GM19099 (cell line): Measurements from ENCODE around the gene SPOCK1.

Source experiments
- POLR2A ChIP-seq: IDR thresholded peaks from 3 replicates; pipeline ENCODE4 v1.6.1; 2011; ENCODE audit warnings: low read depth; ENCODE audit not compliant: insufficient read length; ENCODE audit errors: extremely low read depth

Gene SPOCK1

GRCh38 chr5:137394380-137394779 lies 104.7 kb downstream of the SPOCK1 start:
- TF ChIP-seq POLR2A = no peak

DNA sequence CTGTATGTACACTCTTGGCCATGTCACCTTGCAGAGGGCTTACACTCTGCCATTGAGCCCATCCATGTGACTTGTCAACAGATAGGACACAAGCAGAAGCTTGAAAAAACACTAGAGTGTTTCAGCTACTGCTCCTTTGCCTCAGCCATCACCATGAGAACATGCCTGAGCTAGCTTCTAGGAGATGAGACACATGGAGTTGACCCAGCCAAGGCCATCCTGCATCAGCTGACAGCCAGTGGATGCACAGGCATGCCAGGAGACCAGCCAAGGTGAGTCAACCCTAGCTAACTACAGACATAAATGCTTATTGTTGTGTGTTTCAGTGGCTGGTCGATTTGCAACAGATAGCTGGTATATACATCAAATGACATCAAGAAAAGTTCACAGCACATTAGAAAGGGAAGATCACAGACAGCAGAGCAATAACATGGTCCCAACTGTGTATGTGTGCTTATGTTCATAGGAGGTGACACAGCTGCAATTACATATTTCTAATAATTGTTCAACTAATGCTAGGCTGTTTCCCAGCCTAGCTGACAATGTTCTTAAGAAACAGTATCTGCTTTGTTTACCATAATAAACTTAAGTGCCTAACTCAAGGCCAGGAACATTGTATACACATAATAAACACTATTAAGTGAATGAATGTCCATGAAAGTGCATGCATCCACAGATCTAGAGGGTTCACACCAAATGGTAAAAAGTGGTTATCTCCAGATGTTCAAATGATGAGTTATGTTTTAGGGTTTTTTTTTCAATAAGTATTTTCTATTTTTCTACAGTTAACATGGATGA lies 105.7 kb downstream of the SPOCK1 start:
- TF ChIP-seq POLR2A = no peak

GRCh38 chr5:137392261-137392660 lies 106.9 kb downstream of the SPOCK1 start:
- no peak for TF ChIP-seq POLR2A

DNA sequence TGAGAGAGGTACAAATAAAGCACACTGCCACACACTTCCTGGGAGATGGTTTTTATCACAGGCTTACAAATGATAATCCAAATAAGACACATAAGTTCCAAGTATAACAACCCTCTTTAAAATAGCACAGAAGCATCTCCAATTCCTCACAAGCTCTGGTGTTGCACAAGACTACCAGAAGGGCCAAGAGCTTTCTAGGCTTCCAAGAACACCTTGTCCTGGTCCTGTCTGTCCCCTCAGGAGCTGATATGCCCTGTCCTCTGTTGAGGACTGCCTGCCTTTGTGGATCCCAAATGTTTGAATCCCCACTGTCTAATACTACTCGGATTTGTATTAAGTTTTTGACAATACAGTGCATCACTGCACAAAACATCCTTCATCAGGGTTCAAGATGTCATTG lies 110.1 kb downstream of the SPOCK1 start:
- no peak for TF ChIP-seq POLR2A

- TF ChIP-seq POLR2A = no peak
Measured at GRCh38 chr5:137385064-137385463, 114.1 kb downstream of the SPOCK1 start.

DNA sequence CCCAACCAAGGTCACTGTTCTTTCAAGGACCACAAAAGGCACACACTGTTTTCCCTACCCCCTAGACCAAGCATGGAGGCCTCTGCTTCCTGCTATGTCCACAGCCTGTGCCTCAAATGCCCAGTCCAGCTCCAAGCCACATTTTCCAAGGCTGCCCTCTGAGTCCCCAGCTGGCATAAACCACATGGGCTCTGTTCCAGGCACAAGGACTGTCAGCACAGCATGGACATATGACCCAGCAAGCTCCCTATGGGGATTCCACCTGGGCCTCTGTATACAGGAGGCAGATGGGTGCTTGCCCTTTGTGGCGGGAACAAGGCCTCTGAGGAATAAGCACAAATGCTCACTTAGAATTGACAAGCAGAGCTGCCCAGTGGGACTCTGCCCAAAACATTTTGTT lies 115.2 kb downstream of the SPOCK1 start:
- no peak for TF ChIP-seq POLR2A

GRCh38 chr5:137381555-137381954 lies 117.6 kb downstream of the SPOCK1 start:
- TF ChIP-seq POLR2A = no peak

DNA sequence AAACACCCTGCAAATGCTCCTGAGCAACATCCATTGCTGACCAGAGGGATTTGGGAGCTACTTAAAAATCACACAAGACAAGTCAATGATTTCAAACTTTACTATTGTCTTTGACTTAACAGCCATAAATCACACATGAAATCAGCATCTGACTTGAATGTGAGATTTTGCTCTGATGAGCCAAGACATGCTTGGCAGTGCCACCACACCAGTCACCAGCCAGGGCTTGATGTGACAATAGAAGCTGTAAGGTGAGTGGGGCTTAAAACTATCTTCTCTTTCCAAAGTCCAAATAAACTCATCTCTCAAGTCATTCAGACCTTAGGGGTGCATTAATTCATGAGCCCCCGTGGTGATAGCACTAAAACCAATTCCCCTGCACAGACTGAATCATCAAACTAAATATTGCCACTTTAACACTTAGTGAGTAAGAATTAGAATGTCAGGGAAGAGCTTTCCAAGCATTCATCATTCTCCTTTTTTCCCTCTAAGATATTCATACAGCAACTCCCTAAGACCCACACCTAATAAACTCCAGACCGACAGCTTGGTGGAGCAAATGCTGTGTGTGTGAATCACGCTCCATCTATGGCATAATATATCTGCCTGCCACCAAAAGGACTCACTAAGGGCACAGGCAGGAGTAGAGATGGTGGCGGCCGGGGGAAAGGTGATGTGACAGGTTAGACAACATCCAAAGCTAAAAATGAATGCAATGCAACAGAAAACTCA lies 119.4 kb downstream of the SPOCK1 start:
- TF ChIP-seq POLR2A = no peak

- no peak for TF ChIP-seq POLR2A
Measured at GRCh38 chr5:137375741-137376526, 123.2 kb downstream of the SPOCK1 start.

DNA sequence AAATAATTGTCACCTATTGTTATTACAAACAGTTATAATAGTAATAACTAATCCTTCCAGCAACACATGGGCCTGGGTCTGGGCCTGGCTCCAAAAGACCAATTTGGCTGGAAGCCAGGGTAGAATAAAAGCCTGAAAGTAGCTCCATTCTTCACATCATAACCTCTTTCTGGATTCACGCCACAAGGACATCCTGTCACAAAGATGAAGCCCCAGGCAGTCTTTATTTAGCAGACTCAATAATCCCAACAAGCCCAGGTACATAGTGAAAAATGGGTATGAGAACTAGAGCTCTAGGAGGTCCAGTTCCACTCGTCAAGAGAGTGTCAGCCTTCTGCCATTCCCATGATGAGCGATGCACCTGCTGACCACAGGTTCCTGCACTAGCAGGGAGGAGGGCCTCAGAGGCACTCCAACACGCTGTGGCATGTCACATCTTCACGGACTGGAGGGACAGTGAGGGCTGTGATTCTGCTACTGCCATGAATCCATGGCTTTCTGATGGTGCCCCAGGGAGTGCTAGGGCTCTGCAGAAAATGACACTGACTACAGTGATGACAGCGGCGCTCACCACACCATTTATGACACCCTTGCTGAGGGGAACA lies 124.9 kb downstream of the SPOCK1 start:
- TF ChIP-seq POLR2A = no peak

- no peak for TF ChIP-seq POLR2A
Measured at GRCh38 chr5:137372773-137373160, 126.4 kb downstream of the SPOCK1 start.

- TF ChIP-seq POLR2A = no peak
Measured at GRCh38 chr5:137372016-137372772, 126.9 kb downstream of the SPOCK1 start.

- TF ChIP-seq POLR2A = no peak
Measured at GRCh38 chr5:137370096-137371071, 128.7 kb downstream of the SPOCK1 start.
